Measurements from ENCODE around the gene RNF169. TPM values are rescaled to one million over a fixed set of nuclear protein-coding genes. Genes with fewer than 3 reads are reported as not detected.
"Not testable (repeated sequence)": the region's sequence is repeated elsewhere in the genome, so short reads cannot be mapped to it uniquely, and the experiment has no call there.

The RNF169 gene
- polyA plus RNA-seq, 4 donors, result 14.3 to 19.3 (median 18.3) TPM

DNA sequence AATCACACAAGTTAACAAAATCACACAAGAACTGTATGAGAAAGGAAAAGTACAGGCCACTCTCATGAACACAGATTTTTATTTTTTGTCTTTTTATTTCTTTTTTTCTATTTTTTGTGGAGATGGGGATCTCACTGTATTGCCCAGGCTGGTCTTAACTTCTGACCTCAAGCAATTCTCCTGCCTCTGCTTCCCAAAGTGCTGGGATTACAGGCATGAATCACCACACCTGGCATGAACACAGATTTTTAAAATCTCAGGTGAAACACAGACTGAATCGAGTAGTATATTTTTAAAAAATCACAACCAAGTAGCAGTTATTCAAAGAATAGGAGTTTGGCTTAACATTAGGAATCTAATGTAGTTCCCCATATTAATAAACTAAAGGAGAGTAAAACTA is 18.3 kb downstream of the RNF169 start:
- no peak for DNase-seq (ENCODE audit: low read depth in 4 of 4, low spot score in 2 of 4)

DNA sequence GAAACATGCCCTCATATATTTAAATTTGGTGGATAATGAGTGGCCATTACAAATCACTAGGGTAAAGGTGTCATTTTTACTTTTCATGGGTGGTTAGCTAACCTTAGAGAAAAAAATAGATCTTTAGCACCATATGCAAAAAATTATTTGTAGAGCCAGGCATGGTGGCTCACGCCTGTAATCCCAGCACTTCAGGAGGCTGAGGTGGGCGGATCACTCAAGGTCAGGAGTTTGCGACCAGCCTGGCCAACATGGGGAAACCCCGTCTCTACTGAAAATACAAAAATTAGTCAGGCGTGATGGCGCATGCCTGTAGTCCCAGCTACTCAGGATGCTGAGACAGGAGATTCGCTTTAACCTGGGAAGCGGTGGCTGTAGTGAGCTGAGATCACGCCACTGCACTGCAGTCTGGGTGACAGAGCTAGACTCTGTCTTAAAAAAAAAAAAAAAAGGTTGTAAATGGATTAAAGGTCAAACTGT is 19.6 kb downstream of the RNF169 start:
- DNase-seq (ENCODE audit: low read depth in 4 of 4, low spot score in 2 of 4), result not testable (repeated sequence)

DNA sequence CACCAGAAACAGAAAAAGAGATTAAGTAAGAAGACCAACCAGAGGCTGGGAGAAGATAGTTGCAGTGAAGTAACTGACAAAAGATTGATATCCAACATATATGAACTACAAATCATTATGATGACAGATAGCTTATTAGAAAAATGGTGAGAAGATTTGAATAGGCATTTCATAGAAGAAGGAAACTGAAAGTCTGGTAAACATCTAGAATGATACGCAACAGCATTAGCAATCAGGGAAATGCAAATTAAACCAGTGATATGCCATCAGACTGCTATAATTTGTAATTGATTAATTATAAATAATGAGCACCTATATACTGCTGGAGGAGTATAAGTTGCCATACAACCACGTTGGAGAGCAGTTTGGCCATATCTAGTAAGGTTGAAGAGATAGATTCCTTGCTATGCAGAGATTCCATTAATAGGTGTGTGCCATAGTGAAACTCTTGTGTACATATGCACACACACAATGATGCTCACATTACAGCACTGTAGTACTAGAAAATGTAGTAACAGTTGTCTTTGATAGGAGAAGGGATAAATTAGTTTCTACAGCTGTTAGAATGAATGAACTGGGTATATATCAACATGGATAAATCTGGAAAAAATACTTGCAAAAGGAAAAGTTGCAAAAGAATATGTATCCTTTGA is 20.5 kb downstream of the RNF169 start:
- DNase-seq (ENCODE audit: low read depth in 4 of 4, low spot score in 2 of 4), result no peak

DNA sequence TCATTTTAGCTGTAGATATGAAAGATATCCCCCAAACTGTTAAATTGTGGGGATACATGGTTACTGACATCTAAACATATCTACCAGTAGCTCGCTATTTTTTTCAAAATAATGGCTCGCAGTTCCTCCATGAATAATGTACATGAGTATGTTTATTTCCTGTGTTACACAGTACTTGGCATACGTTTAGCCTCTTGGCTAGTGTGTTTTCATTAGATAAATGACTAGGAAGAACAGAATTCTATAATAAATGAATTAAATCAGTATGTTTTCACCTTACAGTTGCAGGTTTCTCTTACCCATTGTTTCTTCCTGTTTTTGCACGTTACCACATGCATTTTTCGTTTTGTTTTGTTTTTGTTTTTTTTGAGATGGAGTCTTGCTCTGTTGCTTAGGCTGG is 21.8 kb downstream of the RNF169 start:
- DNase-seq (ENCODE audit: low read depth in 4 of 4, low spot score in 2 of 4), result no peak

DNA sequence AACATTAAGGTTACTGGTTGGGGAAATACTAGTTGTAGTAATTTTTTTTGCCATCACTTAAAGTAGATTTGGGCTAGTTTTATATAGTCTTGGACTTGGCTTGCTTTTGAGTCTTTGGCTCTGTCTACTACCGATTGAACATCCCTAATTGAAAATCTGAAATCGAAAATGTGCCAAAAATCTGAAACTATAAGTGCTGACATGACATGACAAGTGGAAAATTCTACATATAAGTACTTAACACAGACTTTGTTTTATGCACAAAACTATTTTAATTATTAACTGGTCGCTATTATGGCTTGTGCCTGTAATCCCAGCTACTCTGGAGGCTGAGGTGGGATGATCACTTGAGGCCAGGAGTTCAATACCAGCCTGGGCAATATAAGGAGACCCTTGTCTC is 22.5 kb downstream of the RNF169 start:
- DNase-seq (ENCODE audit: low read depth in 4 of 4, low spot score in 2 of 4), result no peak

DNA sequence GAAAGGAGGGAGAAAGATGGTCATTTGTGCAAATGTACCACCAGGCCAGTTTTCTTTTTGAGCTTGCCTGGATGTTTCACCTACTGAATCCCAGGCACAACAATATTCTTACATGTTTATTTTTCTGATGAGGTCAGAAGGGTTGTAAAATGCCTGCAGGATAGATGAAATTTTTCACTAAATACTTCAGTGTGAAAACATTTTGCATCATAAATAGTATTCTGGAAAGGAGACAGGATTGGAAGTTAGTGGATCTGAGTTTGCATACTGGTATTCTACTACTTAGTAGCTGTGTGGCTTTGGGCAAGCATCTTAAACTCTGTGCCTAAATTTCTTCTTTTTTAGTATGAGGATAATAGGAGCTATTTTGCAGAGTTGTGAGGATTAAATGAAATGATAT is 24.8 kb downstream of the RNF169 start:
- DNase-seq (ENCODE audit: low read depth in 4 of 4, low spot score in 2 of 4), result no peak

DNA sequence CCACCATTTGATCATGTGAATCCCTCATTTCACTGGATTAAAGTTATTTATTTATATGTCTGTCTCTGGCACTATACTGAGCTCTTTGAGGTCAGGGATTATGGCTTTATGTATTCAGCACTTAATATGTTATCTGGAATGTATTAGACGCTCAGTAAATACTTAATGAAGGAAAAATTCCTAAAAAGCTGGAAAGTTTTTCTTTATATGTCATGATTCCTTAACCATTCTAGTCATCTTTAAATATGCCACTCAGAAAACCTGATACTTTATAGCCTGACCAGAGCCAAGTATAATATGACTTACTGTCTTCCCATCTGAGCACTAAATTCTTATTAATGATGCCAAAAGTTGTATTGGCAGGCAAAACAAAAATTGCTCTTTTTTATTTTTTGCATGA is 27.1 kb downstream of the RNF169 start:
- no peak for DNase-seq (ENCODE audit: low read depth in 4 of 4, low spot score in 2 of 4)

DNA sequence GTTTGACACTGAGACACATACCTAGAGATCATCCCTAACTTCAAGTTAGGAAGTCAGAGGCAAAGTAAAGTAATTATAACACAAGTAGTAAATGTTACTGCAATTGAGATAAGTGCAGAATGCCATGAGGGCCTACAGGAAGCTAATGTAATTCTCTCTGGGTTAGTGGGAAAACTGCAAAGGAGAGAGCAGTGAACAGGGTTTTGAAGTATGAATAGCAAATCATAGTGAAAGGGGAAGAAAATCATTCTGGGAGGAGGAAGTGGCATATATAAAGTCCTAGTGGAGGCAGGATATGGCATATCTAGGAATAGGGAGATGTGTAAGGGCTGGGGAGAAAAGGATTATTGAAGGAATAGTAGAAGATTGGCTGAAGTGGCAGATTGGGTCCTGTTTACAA is 27.9 kb downstream of the RNF169 start:
- no peak for DNase-seq (ENCODE audit: low read depth in 4 of 4, low spot score in 2 of 4)

DNA sequence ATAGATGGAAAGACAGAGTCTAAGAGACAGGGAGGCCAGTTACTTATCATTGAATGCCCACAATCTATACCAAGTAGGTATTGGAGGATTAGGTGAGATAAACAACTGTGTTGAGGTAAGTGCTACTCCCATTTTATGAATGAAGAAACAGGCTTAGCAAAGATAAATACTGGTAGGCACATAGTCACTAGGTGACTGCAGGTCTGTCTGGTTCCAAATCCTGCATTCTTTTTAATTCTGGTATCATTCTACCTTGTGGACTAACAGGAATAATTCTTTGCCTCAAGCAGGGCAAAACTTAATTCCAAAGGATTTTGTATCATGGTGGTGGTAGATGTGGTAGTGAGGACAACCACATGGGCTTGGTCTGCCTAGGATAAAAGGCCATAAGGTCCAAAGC is 28.4 kb downstream of the RNF169 start:
- no peak for DNase-seq (ENCODE audit: low read depth in 4 of 4, low spot score in 2 of 4)

DNA sequence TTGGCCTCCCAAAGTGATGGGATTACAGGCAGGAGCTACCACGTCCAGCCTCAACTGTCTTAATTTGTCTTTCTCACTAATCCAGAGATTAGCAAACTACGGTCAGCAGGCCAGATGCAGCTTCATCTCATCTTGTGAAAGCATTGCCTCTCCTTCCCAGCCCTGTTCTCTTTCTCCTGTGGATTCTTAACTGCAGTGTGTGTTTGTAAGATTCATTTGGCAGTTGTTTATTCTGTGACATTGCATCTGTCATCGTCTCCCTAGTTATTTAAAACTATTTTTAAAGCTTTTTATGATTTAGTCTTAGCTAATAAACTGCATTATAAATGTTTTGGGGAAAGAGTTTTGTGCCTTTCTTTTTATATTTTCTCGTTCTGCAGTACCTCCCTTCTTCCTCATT is 29.2 kb downstream of the RNF169 start:
- no peak for DNase-seq (ENCODE audit: low read depth in 4 of 4, low spot score in 2 of 4)

DNA sequence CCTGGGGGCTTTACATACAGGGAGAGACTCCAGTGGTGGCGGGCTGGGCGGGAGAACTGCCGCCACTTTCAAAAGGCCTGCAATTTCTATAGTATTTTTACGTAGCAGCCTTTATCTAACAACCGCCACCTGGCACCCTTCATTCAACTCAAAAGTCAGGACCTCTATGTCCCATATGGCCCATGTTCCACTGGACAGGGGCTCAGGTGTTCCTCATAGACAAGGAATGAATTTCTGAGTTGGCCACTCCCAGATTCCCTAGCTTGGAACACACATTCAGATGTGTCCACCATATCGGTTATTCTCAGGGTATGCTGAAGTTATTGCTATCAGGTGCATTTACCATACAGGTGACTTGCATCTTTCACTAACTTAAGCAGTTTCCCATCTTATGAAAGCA is 29.9 kb downstream of the RNF169 start:
- DNase-seq (ENCODE audit: low read depth in 4 of 4, low spot score in 2 of 4), result no peak

DNA sequence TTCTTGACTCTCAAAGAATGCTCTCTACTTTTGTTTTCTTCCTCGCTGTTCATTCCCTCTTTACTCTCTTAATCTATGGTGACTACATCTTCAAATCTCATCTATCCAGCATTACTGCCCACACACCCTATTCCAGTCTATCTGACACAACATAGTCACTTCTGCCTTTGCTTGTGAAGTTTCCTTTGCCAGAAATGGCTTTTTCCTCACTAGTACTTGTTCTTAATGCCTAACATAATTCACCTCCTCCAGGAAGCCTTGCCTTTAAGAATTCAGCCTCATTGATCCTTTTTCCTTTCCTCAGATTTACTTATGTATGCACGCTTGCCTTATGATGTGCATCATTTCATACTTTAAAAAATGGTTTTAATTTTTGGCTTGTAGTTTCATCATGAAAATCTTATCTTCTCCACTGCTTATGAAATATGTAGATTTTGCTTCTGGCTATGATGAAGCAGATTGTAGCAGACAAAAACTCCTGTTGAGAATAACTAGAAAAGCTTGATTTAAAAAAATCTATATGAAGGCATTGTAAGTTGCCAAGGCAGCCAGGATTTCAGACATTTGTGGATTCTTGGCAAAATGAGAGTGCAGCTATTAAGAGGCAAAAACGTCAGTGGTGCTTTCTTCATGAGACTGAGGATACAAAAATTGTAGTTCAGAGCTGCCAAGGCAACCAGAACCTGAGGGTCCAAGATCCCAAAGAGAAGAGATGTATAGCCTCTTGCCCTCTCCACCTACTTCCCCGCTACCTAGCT is 31.8 kb downstream of the RNF169 start:
- DNase-seq (ENCODE audit: low read depth in 4 of 4, low spot score in 2 of 4), result no peak

DNA sequence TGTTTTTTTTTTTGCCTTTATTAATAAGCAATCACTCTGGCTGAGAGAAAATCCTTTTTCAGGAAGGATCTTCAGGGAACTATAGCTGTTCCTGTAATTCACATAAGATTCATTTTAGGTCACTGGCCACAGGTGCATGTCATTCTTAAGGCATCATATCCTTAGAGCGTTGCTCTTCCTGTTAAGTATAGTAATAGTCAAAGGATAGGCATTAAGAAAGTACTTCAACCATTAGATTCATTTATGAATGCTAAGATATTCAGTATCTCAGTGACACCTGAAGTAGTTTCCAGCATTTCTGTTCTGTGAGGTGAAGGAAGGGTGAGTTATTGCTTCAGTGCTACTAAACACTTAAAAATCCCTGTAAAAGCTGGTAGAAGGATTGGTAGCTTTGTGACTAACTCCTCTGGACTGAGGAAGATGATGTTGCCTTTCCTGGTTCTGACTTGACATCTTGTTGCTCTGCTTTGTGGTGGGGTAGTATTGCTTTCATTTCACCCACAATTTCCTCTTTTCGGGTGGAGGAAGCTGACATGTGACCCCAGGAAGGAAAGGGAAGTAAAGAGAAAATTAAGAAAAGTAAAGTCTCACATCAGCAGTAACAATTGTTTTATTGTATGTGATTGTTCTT is 34.7 kb downstream of the RNF169 start:
- no peak for DNase-seq (ENCODE audit: low read depth in 4 of 4, low spot score in 2 of 4)

DNA sequence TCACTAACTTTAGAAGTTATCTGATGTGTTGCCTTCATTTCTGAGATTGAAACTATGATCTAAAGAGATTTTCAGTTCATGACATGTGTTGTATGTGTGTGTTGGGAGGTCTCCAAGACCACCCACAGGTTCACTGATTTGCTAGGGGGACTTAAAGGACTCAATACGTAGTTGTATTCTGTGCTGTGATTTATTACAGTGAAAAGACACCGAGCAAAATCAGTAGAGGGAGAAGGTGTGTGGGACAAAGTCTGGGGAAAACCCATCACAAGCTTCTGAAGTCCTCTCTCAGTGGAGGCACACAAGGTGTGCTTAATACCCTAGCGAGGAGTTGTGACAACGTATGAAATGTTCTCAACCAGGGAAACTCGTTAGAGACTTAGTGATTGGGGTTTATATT is 35.6 kb downstream of the RNF169 start:
- no peak for DNase-seq (ENCODE audit: low read depth in 4 of 4, low spot score in 2 of 4)

DNA sequence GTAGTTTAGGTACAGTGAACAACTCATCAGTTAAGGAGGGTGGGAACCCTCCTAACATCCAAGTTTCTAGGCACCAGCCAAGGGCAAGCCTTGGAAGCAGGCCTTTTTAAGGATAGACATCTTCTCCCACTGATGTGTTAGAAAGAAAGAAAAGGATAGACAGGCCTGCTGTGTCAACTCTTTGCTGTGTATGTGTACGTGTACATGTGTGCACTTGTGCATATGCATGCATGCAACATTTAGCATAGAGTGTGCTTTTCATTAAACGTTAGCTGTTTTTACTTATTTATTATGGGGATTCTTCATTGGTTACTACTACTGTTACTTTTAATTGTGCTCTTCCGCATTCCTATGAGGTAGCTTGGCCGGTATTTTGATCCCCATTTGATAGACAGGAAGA is 36.1 kb downstream of the RNF169 start:
- no peak for DNase-seq (ENCODE audit: low read depth in 4 of 4, low spot score in 2 of 4)

DNA sequence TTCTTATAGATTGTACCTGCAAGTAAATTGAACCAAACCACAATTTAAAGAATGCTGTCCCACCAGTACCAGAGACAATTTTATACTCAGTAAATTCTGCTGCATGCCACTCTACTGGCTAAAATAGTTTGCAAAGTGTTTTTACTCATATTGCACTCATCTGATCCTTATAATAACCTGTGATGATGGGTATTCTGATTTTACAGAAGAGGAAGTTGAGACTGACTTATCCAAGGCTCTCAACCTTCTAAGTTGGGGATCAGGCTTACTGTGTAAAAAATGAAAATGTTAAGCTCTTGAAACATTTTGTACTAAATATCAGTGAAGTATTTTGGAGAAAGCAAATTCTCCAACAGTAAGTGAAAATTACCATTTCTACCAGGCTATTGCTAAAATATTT is 37.9 kb downstream of the RNF169 start:
- no peak for DNase-seq (ENCODE audit: low read depth in 4 of 4, low spot score in 2 of 4)

DNA sequence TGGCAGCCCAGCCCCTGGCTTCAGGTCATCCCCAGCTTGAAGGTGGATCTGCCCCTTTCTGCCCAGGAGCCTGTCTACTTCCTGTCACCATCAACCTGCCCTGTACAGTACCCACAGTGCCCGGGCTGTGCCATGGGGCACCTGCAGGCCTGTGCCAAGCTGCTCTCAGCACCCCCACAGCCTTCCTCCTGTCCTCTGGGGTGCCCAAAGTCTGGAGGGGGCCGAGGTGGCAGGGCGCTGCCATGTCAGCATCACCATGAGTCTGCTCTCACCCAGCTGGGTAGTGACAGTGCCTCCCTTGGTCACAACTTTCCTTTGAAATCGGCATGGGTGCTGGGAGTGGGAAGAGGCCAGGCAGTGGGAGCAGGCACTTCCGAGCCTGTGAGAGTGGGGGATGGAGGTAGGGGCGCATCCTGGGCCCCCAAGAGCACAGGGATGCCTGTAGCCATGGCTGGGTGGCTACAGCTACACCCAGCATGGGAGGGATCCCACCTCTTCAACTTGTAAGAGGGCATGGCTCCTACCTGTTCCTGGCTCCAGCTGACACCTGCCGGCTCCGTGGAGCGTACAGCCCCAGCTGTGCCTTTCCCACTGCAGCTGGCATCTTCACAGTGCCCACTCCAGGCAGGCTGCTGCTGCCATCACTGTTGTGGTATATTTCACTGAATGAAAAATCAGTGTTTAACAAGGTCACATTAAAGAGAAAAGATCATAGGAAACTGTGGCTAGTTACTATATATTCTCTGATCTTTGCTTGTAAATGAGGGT is 42.9 kb downstream of the RNF169 start:
- DNase-seq (ENCODE audit: low read depth in 4 of 4, low spot score in 2 of 4), result no peak

DNA sequence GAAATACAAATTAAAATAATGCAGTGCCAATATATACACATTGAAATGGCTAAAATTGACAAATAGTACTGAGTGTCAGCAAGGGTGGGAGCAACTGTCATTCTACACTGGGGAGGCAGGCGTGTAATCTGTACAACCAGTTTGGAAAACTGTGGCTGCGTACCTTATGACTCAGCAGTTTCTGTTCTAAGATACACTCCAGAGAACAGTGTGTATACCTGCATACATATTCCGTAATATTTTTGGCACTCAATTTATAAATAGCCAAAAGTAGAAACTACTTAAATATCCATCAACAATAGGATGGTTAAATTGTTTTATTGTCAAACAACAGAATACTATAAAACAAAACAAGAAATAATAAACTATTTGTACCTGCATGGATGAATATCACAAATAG is 57.6 kb downstream of the RNF169 start:
- DNase-seq (ENCODE audit: low read depth in 4 of 4, low spot score in 2 of 4), result no peak

DNA sequence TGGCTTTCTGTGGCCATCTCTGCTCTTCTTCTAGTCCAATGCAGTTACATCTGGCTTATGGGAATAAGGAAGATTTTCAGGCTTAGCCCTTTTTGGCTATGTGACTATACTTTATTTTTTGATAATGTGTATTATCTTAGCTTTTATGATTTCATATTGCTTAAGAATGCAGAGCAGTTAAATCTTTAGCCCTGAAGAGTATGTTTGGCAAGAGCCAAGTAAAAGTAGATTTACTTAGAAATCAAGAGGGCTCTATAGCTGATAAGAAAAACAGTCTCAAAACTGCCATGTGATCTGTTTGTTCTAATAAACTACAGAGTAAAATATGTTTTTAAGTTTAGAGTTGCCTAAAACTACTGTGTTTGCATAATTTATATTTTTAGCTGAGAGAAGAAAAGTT is 61.2 kb downstream of the RNF169 start:
- DNase-seq (ENCODE audit: low read depth in 4 of 4, low spot score in 2 of 4), result no peak

DNA sequence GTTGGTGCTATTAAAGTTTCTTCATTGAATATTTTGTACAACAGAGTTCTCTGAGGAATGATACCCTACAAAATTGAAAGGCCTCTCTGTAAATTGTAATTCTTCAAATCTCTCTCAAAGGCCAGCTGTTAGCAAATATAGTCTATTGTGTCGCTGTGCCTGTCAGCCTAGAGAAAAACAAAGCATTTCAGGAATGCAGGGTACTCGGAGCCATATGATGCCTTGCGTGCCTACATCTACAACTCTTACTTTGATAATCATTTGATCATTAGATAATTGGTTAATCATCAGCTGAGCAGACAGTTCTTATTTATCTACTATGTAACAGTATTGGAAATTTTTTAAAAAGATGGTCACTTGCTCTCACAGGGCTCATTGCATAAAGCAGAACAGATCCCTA is 67.3 kb downstream of the RNF169 start:
- no peak for DNase-seq (ENCODE audit: low read depth in 4 of 4, low spot score in 2 of 4)

DNA sequence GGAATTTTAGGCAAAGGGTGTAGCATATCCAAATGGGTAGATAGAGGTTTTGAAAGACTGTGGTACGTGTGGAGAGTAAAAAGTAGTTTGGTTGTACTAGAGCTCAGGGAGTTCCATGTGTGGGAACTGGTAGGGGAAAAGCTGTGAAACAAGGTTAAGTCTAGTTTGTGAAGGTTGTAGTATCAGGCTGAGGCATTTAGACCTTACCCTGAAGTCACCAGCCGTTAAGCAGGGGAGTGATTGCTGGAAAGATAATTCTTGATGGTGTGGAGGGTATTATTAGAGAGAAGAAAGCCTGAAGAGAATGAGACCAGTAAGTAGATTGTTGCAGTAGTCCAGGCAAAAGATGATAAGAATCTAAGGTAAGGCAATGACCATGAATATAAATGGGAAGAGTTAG is 68.0 kb downstream of the RNF169 start:
- DNase-seq (ENCODE audit: low read depth in 4 of 4, low spot score in 2 of 4), result no peak
